Endothelial cell of umbilical vein (primary cell): ENCODE results near the gene ZNF487. TPM values are rescaled to one million over a fixed set of nuclear protein-coding genes. Genes with fewer than 3 reads are reported as not detected.

ENCODE experiments used
- BruUV-seq: library from RNA; stranded (reverse); fragments of 400-500 nt; replicated peaks from 2 replicates; lab custom pipeline; 2021; lab: Mats Ljungman, UMichigan
- CTCF ChIA-PET: fragments of 300-600, 350-600 bp; sonication (Branson Sonifier 250); formaldehyde crosslinking; loops from one replicate; lab custom pipeline; 2021; ENCODE audit warnings: antibody characterized with exemption, inconsistent platforms; lab: Charles Lee
- POLR2A ChIA-PET: fragments of 300-600, 350-600 bp; sonication (Branson Sonifier 250); formaldehyde crosslinking; loops from one replicate; lab custom pipeline; 2021; ENCODE audit warnings: antibody characterized with exemption, inconsistent platforms; lab: Charles Lee
- DNase-seq: peaks from one replicate; pipeline ENCODE4 v3.0.0-alpha.2; 2011; ENCODE audit warnings: low read depth, low spot score
- FAIRE-seq: peaks from 2 replicates; lab custom pipeline; 2011; peaks lifted over from hg19 to GRCh38; lab: Jason Lieb, UNC
- H2AFZ ChIP-seq: 2 replicates; pipeline ENCODE4 v1.6.0; 2012; ENCODE audit warnings: low read depth, low read length, control low read depth, inconsistent platforms
- H3K27ac ChIP-seq: 2 replicates; pipeline ENCODE4 v1.5.1; 2011; ENCODE audit warnings: low read depth, mild to moderate bottlenecking, control low read depth, low read length, moderate library complexity; ENCODE audit not compliant: insufficient read depth
- H3K27me3 ChIP-seq, 2 experiments: 2 replicates each; pipeline versions ENCODE4 v1.6.0 to v1.6.1; 2011; ENCODE audit warnings: low read length in 2 of 2, mixed read lengths in 1 of 2; ENCODE audit not compliant: control insufficient read depth in 2 of 2, insufficient read depth in 2 of 2
- H3K36me3 ChIP-seq, 2 experiments: 2 replicates in 1 of 2; 3 replicates in 1 of 2; pipeline ENCODE4 v1.5.1; 2011; ENCODE audit warnings: low read length in 2 of 2, mild to moderate bottlenecking in 1 of 2, moderate library complexity in 1 of 2; ENCODE audit not compliant: control insufficient read depth in 2 of 2, insufficient read depth in 2 of 2; ENCODE audit errors: extremely low read depth in 1 of 2
- H3K4me1 ChIP-seq: 3 replicates; pipeline ENCODE4 v1.5.1; 2011; ENCODE audit warnings: mild to moderate bottlenecking, low read length; ENCODE audit not compliant: control insufficient read depth, insufficient read depth; ENCODE audit errors: extremely low read depth
- H3K4me2 ChIP-seq: 2 replicates; pipeline ENCODE4 v1.6.1; 2011; ENCODE audit warnings: low read length, control low read depth, mixed read lengths; ENCODE audit not compliant: insufficient read depth
- H3K4me3 ChIP-seq, 3 experiments: fragments of 200-600 bp in 1 of 3; sonication (generic), shearing (Covaris generic) in 1 of 3; replicated peaks in 1 of 3; 2 replicates each; pipeline ENCODE4 v1.5.1; 2011 to 2016; ENCODE audit warnings: control low read depth in 3 of 3, low read length in 3 of 3, mild to moderate bottlenecking in 2 of 3, inconsistent platforms in 1 of 3, low read depth in 1 of 3, moderate library complexity in 1 of 3; ENCODE audit not compliant: insufficient read depth in 1 of 3
- H3K79me2 ChIP-seq: 2 replicates; pipeline ENCODE4 v1.6.0; 2012; ENCODE audit warnings: low read length, inconsistent platforms; ENCODE audit not compliant: control insufficient read depth, insufficient read depth
- H3K9ac ChIP-seq: replicated peaks from 2 replicates; pipeline ENCODE3; 2011; ENCODE audit warnings: low read length, control low read depth; ENCODE audit not compliant: insufficient read depth; ENCODE audit errors: extremely low read depth
- H3K9me1 ChIP-seq: replicated peaks from 3 replicates; pipeline ENCODE4 v1.6.0; 2011; ENCODE audit warnings: mild to moderate bottlenecking, low read length; ENCODE audit not compliant: control insufficient read depth, insufficient read depth; ENCODE audit errors: extremely low read depth
- H3K9me3 ChIP-seq: replicated peaks from 2 replicates; pipeline ENCODE4 v1.5.1; 2012; ENCODE audit warnings: low read length, inconsistent platforms; ENCODE audit not compliant: control insufficient read depth, insufficient read depth
- H4K20me1 ChIP-seq: replicated peaks from 2 replicates; pipeline ENCODE3; 2011; ENCODE audit warnings: mild to moderate bottlenecking, low read length; ENCODE audit not compliant: control insufficient read depth, insufficient read depth; ENCODE audit errors: extremely low read depth
- CTCF ChIP-seq, 2 donors: IDR thresholded peaks; 1 replicate in 1 of 2; 2 replicates in 1 of 2; pipeline ENCODE4 v1.5.1; 2011; ENCODE audit warnings: low read length in 2 of 2, mild to moderate bottlenecking in 2 of 2, moderate library complexity in 2 of 2, control low read depth in 1 of 2, inconsistent platforms in 1 of 2, low read depth in 1 of 2; ENCODE audit not compliant: insufficient read depth in 1 of 2; ENCODE audit errors: extremely low read depth in 1 of 2
- EZH2 ChIP-seq: IDR thresholded peaks from 2 replicates; pipeline ENCODE4 v1.6.1; 2012; ENCODE audit warnings: borderline replicate concordance, low read depth, mild to moderate bottlenecking, moderate library complexity, low read length, inconsistent platforms; ENCODE audit not compliant: severe bottlenecking
- FOS ChIP-seq: IDR thresholded peaks from 2 replicates; pipeline ENCODE4 v1.6.1; 2011; ENCODE audit warnings: mild to moderate bottlenecking, low read length, moderate library complexity, borderline replicate concordance; ENCODE audit not compliant: insufficient read depth
- GATA2 ChIP-seq: IDR thresholded peaks from 2 replicates; pipeline ENCODE4 v1.7.0; 2011; ENCODE audit warnings: low read depth, mild to moderate bottlenecking, moderate library complexity, mixed read lengths, low read length; ENCODE audit not compliant: insufficient read length, insufficient read depth
- JUN ChIP-seq: IDR thresholded peaks from 2 replicates; pipeline ENCODE4 v1.6.1; 2011; ENCODE audit warnings: borderline replicate concordance, low read depth; ENCODE audit not compliant: insufficient read length, insufficient read depth
- MAX ChIP-seq: IDR thresholded peaks from 2 replicates; pipeline ENCODE4 v1.6.1; 2011; ENCODE audit not compliant: insufficient read depth, insufficient read length
- MYC ChIP-seq: IDR thresholded peaks from one replicate; pipeline ENCODE4 v1.6.1; 2011; ENCODE audit warnings: mild to moderate bottlenecking, low read depth, low read length
- POLR2A ChIP-seq: IDR thresholded peaks from 2 replicates; pipeline ENCODE4 v1.6.1; 2012; ENCODE audit warnings: low read depth, mild to moderate bottlenecking, control low read depth, low read length
- POLR2AphosphoS5 ChIP-seq: IDR thresholded peaks from 2 replicates; pipeline ENCODE4 v1.6.1; 2012; ENCODE audit warnings: low read depth, mild to moderate bottlenecking, control low read depth, low read length, moderate library complexity; ENCODE audit not compliant: insufficient read depth
- dilution Hi-C: fragments of 300-500 bp; cut with MboI; formaldehyde crosslinking; loops from one replicate; pipeline ENCODE4 v1.15.0; 2019; ENCODE audit warnings: low sequenced_read_pairs; ENCODE audit not compliant: extremely low pct_ligation_motif_present
- intact Hi-C: fragments of 100-400 bp; cut with micrococcal nuclease; formaldehyde crosslinking; loops from one replicate; pipeline ENCODE4 v1.10.0; 2022
- polyA plus RNA-seq, 4 experiments: library from polyadenylated mRNA; depleted of rRNA in 3 of 4; stranded (reverse) in 3 of 4; unstranded in 1 of 4; fragments of >200 nt; gene quantifications; 2 replicates each; pipeline versions ENCODE4 v1.2.1 to v1.2.3, GENCODE V29; 2011 to 2012; ENCODE audit warnings: missing spikeins in 1 of 4
- total RNA-seq: library from RNA; stranded (reverse); gene quantifications from 2 replicates; pipeline ENCODE4 v1.2.3, GENCODE V29; 2021

ZNF487 gene
- total and polyA plus RNA-seq, 2 donors (not counting 3 experiments of a cell fraction or from before 2014, with no cell fraction given), result 2.1 to 2.6 TPM

- peaks cover 16% of the 10 kb centered on the region for H3K4me1 ChIP-seq
- H3K27ac ChIP-seq, result peak overlapping the region; percentile 68
- peak overlapping the region; percentile 86 for H2AFZ ChIP-seq
- POLR2A ChIA-PET, result interaction anchor here (1.2 kb wide), 1 partner anchor 16 kb away, joined by 4 read pairs; the partner anchor contains the start of gene ZNF487
- H3K9me3 ChIP-seq, result no peaks in the 10 kb centered on the region
- dilution Hi-C loops, result no loop called here
- no peaks in the 10 kb centered on the region for H3K36me3 ChIP-seq
- DNase-seq (no peak), FAIRE-seq (no peak)
- TF ChIP-seq GATA2 (no peak), POLR2AphosphoS5 (no peak), FOS (no peak), JUN (no peak), POLR2A (no peak), EZH2 (no peak), MYC (no peak), CTCF (IDR thresholded peaks at IDR 0.05; ENCODE audit: extremely low read depth in 1 of 2, insufficient read depth in 1 of 2, low read depth in 1 of 2, low read length in 2 of 2) (no peak), MAX (no peak)
- no TSS peak for BruUV-seq
- H3K4me3 ChIP-seq, result peak overlapping the region in 2 of 3 experiments; percentile 37 to 42
- H3K79me2 ChIP-seq, result no peaks in the 10 kb centered on the region
- H3K9ac ChIP-seq, result peak overlapping the region; percentile 72
- intact Hi-C loops, result no loop called here
- CTCF ChIA-PET, result interaction anchor here (2.1 kb wide), 1 partner anchor 14 kb away, joined by 8 read pairs; no protein-coding TSS in a partner anchor
- no peaks in the 10 kb centered on the region for H3K27me3 ChIP-seq
- H3K9me1 ChIP-seq, result no peaks in the 10 kb centered on the region
- H3K4me2 ChIP-seq, result peak overlapping the region; percentile 50
- no peaks in the 10 kb centered on the region for H4K20me1 ChIP-seq
Measured at GRCh38 chr10:43421201-43421507, 15.8 kb upstream of the ZNF487 start.
